Astrocyte (in vitro differentiated cells and primary cell): ENCODE data around the gene ZNF839.

Experiments used
- EZH2 ChIP-seq: IDR thresholded peaks from 2 replicates; pipeline ENCODE4 v1.6.1; 2012; ENCODE audit warnings: mild to moderate bottlenecking, low read length, inconsistent platforms; ENCODE audit not compliant: insufficient read depth
- TF ChIP-seq, protein P1 (sequence below): IDR thresholded peaks from 2 replicates; pipeline ENCODE4 v1.5.1; 2011; ENCODE audit warnings: low read depth, mild to moderate bottlenecking, inconsistent platforms, low read length, moderate library complexity; ENCODE audit not compliant: insufficient read depth

DNA sequence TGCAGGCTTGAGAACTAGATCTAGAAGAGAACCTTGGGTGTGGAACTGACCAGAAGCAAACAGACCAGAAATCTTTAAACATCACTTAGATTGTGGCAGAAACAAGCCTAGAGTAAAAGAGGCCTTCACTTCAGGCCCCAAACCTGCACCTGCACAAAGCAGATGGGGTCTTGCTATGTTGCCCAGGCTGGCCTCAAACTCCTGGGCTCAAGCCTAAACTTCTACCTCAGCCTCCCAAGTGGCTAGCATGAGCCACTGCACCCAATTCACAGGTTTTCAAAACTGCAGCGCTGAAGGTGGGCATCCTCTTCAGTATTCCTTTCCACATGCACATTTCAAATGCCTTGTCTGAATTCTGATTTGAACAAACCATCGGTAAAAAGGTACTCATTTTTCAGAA, 34.4 kb upstream of the ZNF839 start:
- TF ChIP-seq, protein P1, sequence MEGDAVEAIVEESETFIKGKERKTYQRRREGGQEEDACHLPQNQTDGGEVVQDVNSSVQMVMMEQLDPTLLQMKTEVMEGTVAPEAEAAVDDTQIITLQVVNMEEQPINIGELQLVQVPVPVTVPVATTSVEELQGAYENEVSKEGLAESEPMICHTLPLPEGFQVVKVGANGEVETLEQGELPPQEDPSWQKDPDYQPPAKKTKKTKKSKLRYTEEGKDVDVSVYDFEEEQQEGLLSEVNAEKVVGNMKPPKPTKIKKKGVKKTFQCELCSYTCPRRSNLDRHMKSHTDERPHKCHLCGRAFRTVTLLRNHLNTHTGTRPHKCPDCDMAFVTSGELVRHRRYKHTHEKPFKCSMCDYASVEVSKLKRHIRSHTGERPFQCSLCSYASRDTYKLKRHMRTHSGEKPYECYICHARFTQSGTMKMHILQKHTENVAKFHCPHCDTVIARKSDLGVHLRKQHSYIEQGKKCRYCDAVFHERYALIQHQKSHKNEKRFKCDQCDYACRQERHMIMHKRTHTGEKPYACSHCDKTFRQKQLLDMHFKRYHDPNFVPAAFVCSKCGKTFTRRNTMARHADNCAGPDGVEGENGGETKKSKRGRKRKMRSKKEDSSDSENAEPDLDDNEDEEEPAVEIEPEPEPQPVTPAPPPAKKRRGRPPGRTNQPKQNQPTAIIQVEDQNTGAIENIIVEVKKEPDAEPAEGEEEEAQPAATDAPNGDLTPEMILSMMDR, result no peak
- no peak for TF ChIP-seq EZH2
